Dendritic cell treated with granulocyte-macrophage colony-stimulating factor and Interleukin-4, amounts not matched to agents 40 ng/mL and 50 ng/mL, for 4 days (primary cell): ENCODE data around the gene IQCF6.

Source experiments
- H3K27ac Mint-ChIP-seq: one replicate; pipeline ENCODE4 v1.8.0; 2022; ENCODE audit warnings: mild to moderate bottlenecking, mixed read lengths
- H3K27me3 Mint-ChIP-seq: one replicate; pipeline ENCODE4 v1.8.0; 2022; ENCODE audit warnings: mild to moderate bottlenecking, mixed read lengths
- H3K36me3 Mint-ChIP-seq: one replicate; pipeline ENCODE4 v1.8.0; 2022; ENCODE audit warnings: low read depth, mixed read lengths
- H3K4me1 Mint-ChIP-seq: one replicate; pipeline ENCODE4 v1.8.0; 2022; ENCODE audit warnings: low read depth, mixed read lengths
- H3K4me3 Mint-ChIP-seq: one replicate; pipeline ENCODE4 v1.8.0; 2022; ENCODE audit warnings: mild to moderate bottlenecking, moderate library complexity, mixed read lengths
- H3K9me3 Mint-ChIP-seq: one replicate; pipeline ENCODE4 v1.8.0; 2022; ENCODE audit warnings: mixed read lengths
- intact Hi-C: fragments of 100-400 bp; cut with micrococcal nuclease; formaldehyde crosslinking; loops from one replicate; pipeline ENCODE4 v1.15.0; 2022

The IQCF6 gene

GRCh38 chr3:51779137-51779536, at the start of gene IQCF6:
IQCF6 (minus strand) TSS chr3:51779237; CDS start chr3:51779224, 13 bp downstream.
- intact Hi-C loops, result no loop called here
- Mint-ChIP-seq H3K9me3 (no peaks in the 10 kb centered on the region), H3K4me3 (no peak within 1 kb of the TSS), H3K36me3 (no peaks in the 10 kb centered on the region), H3K27ac (no peak within 1 kb of the TSS), H3K4me1 (no peaks in the 10 kb centered on the region), H3K27me3 (peaks cover 24% of the 10 kb centered on the region)

GRCh38 chr3:51828297-51828696, 49.3 kb upstream of the IQCF6 start:
- Mint-ChIP-seq H3K4me1 (no peaks in the 10 kb centered on the region), H3K27ac (no peak overlapping the region), H3K9me3 (peaks cover 28% of the 10 kb centered on the region), H3K4me3 (no peak overlapping the region), H3K27me3 (peaks cover 13% of the 10 kb centered on the region), H3K36me3 (no peaks in the 10 kb centered on the region)
- intact Hi-C loops, result no loop called here

- H3K4me3 Mint-ChIP-seq, result no peak overlapping the region
- peaks cover 18% of the 10 kb centered on the region for H3K27me3 Mint-ChIP-seq
- intact Hi-C loops, result no loop called here
Observed at GRCh38 chr3:51819709-51820406, 40.8 kb upstream of the IQCF6 start.

GRCh38 chr3:51819151-51819550, 40.1 kb upstream of the IQCF6 start:
- Mint-ChIP-seq H3K4me3 (no peak overlapping the region), H3K36me3 (no peaks in the 10 kb centered on the region), H3K9me3 (no peaks in the 10 kb centered on the region), H3K4me1 (no peaks in the 10 kb centered on the region), H3K27me3 (peaks cover 18% of the 10 kb centered on the region), H3K27ac (no peak overlapping the region)
- intact Hi-C loops, result no loop called here

More at GRCh38 chr3:51819709-51820406, 40.8 kb upstream of the IQCF6 start:
- H3K9me3 Mint-ChIP-seq, result no peaks in the 10 kb centered on the region
- no peaks in the 10 kb centered on the region for H3K4me1 Mint-ChIP-seq
- H3K36me3 Mint-ChIP-seq, result no peaks in the 10 kb centered on the region
- no peak overlapping the region for H3K27ac Mint-ChIP-seq

GRCh38 chr3:51817375-51817774, 38.3 kb upstream of the IQCF6 start:
- intact Hi-C loops, result no loop called here
- Mint-ChIP-seq H3K27ac (no peak overlapping the region), H3K4me3 (no peak overlapping the region), H3K27me3 (peaks cover 16% of the 10 kb centered on the region), H3K4me1 (no peaks in the 10 kb centered on the region), H3K36me3 (no peaks in the 10 kb centered on the region), H3K9me3 (no peaks in the 10 kb centered on the region)

GRCh38 chr3:51816723-51817122, 37.7 kb upstream of the IQCF6 start:
- Mint-ChIP-seq H3K4me3 (no peak overlapping the region), H3K27me3 (peaks cover 15% of the 10 kb centered on the region), H3K27ac (no peak overlapping the region), H3K4me1 (no peaks in the 10 kb centered on the region), H3K36me3 (no peaks in the 10 kb centered on the region), H3K9me3 (no peaks in the 10 kb centered on the region)
- intact Hi-C loops, result no loop called here

GRCh38 chr3:51815614-51816013, 36.6 kb upstream of the IQCF6 start:
- Mint-ChIP-seq H3K4me1 (no peaks in the 10 kb centered on the region), H3K36me3 (no peaks in the 10 kb centered on the region), H3K4me3 (no peak overlapping the region), H3K9me3 (no peaks in the 10 kb centered on the region), H3K27me3 (peaks cover 13% of the 10 kb centered on the region), H3K27ac (no peak overlapping the region)
- intact Hi-C loops, result no loop called here

- Mint-ChIP-seq H3K27ac (no peak overlapping the region), H3K4me3 (no peak overlapping the region), H3K9me3 (no peaks in the 10 kb centered on the region), H3K4me1 (no peaks in the 10 kb centered on the region), H3K36me3 (no peaks in the 10 kb centered on the region), H3K27me3 (peaks cover 12% of the 10 kb centered on the region)
- intact Hi-C loops, result no loop called here
Observed at GRCh38 chr3:51814034-51814433, 35.0 kb upstream of the IQCF6 start.

- no peak overlapping the region for H3K27ac Mint-ChIP-seq
- peaks cover 11% of the 10 kb centered on the region for H3K27me3 Mint-ChIP-seq
Observed at GRCh38 chr3:51813539-51813938, 34.5 kb upstream of the IQCF6 start.

GRCh38 chr3:51808934-51809333, 29.9 kb upstream of the IQCF6 start:
- peaks cover 3% of the 10 kb centered on the region for H3K27me3 Mint-ChIP-seq

More at GRCh38 chr3:51813539-51813938, 34.5 kb upstream of the IQCF6 start:
- Mint-ChIP-seq H3K4me1 (no peaks in the 10 kb centered on the region), H3K4me3 (no peak overlapping the region), H3K9me3 (no peaks in the 10 kb centered on the region), H3K36me3 (no peaks in the 10 kb centered on the region)
- intact Hi-C loops, result no loop called here

GRCh38 chr3:51802106-51802703, 23.2 kb upstream of the IQCF6 start:
- Mint-ChIP-seq H3K4me3 (no peak overlapping the region), H3K27ac (no peak overlapping the region), H3K4me1 (peaks cover under 1% of the 10 kb centered on the region), H3K36me3 (no peaks in the 10 kb centered on the region), H3K27me3 (peaks cover 10% of the 10 kb centered on the region), H3K9me3 (peaks cover under 1% of the 10 kb centered on the region)
- intact Hi-C loops, result loop anchor here (5.0 kb wide), 1 partner anchor 300 kb away; the partner anchor contains the start of gene DCAF1

More at GRCh38 chr3:51808934-51809333, 29.9 kb upstream of the IQCF6 start:
- intact Hi-C loops, result no loop called here
- Mint-ChIP-seq H3K4me1 (no peaks in the 10 kb centered on the region), H3K36me3 (no peaks in the 10 kb centered on the region), H3K27ac (no peak overlapping the region), H3K4me3 (no peak overlapping the region), H3K9me3 (peaks cover 9% of the 10 kb centered on the region)

GRCh38 chr3:51800750-51801125, 21.7 kb upstream of the IQCF6 start:
- H3K27me3 Mint-ChIP-seq, result peaks cover 9% of the 10 kb centered on the region
- no peak overlapping the region for H3K27ac Mint-ChIP-seq
- H3K9me3 Mint-ChIP-seq, result no peaks in the 10 kb centered on the region
- no peak overlapping the region for H3K4me3 Mint-ChIP-seq
- intact Hi-C loops, result loop anchor here (1.0 to 5.0 kb wide), 2 partner anchors 81 to 298 kb away; partner anchors contain the start of gene DCAF1
- peaks cover 8% of the 10 kb centered on the region for H3K4me1 Mint-ChIP-seq
- no peaks in the 10 kb centered on the region for H3K36me3 Mint-ChIP-seq

GRCh38 chr3:51799879-51800749, 21.1 kb upstream of the IQCF6 start:
- H3K36me3 Mint-ChIP-seq, result no peaks in the 10 kb centered on the region
- H3K9me3 Mint-ChIP-seq, result no peaks in the 10 kb centered on the region
- peaks cover 12% of the 10 kb centered on the region for H3K27me3 Mint-ChIP-seq
- intact Hi-C loops, result loop anchor here (1.0 to 5.0 kb wide), 2 partner anchors 81 to 298 kb away; partner anchors contain the start of gene DCAF1
- H3K4me1 Mint-ChIP-seq, result peaks cover 8% of the 10 kb centered on the region
- no peak overlapping the region for H3K4me3 Mint-ChIP-seq
- H3K27ac Mint-ChIP-seq, result no peak overlapping the region
